Naive thymus-derived CD4-positive, alpha-beta T cell (primary cell): Measurements from ENCODE around the gene TMEM59. TPM values are rescaled to one million over a fixed set of nuclear protein-coding genes. Genes with fewer than 3 reads are reported as not detected.

Experiments
- microRNA-seq: library from miRNA; unstranded; fragments of <30 nt; microRNA quantifications from one replicate; pipeline ENCODE4 v1.2.0, GENCODE V29; 2022; ENCODE audit warnings: borderline microRNAs expressed
- polyA plus RNA-seq, 2 donors: library from polyadenylated mRNA; unstranded; fragments of 300-500 nt; fragmentation: Illumina TruSeq; gene quantifications; one replicate each; pipeline ENCODE4 v1.2.3, GENCODE V29; 2021
- total RNA-seq, 6 experiments: library from RNA in 5 of 6; stranded (reverse) in 5 of 6; gene quantifications; 1 replicate in 5 of 6; 2 replicates in 1 of 6; pipeline ENCODE4 v1.2.3 and lab custom pipeline; 2021 to 2026

TMEM59 gene
- total and polyA plus RNA-seq, 7 experiments from 2014 or later = 127 to 545 (median 185) TPM

Small RNAs within 50 kb of the gene (microRNA-seq; reads per million reads assigned to microRNA genes)
- 6.7 reads per million, percentile 8 among the genes with 10 or more reads in this experiment for gene MIR4781

Other genes starting within 250 kb of the TMEM59 start
- 10 to 100 TPM in 3 of 5 experiments, 1 to 10 TPM in 2; 6.9 to 20.2 (median 13.2) TPM for gene NDC1, start 214.9 kb downstream of the TMEM59 start, total RNA-seq
- gene NDC1, start 214.9 kb downstream of the TMEM59 start, polyA plus RNA-seq = 10 to 100 TPM in 1 of 2 donors, 1 to 10 TPM in 1; 9.7 to 10.8 TPM
- gene YIPF1, start 163.4 kb downstream of the TMEM59 start, total RNA-seq = 10 to 100 TPM; 10.5 to 18.0 (median 16.3) TPM
- gene YIPF1, start 163.4 kb downstream of the TMEM59 start, polyA plus RNA-seq = 10 to 100 TPM; 20.6 to 27.4 TPM
- not detected for gene DIO1, start 159.0 kb downstream of the TMEM59 start, total RNA-seq
- not detected for gene DIO1, start 159.0 kb downstream of the TMEM59 start, polyA plus RNA-seq
- gene IFT25, start 107.5 kb downstream of the TMEM59 start, total RNA-seq = 10 to 100 TPM; 17.5 to 59.9 (median 41.3) TPM
- gene IFT25, start 107.5 kb downstream of the TMEM59 start, polyA plus RNA-seq = 10 to 100 TPM; 38.0 to 53.7 TPM
- 10 to 100 TPM in 1 of 5 experiments, 1 to 10 TPM in 4; 6.2 to 20.3 (median 7.8) TPM for gene LRRC42, start 106.9 kb downstream of the TMEM59 start, total RNA-seq
- gene LRRC42, start 106.9 kb downstream of the TMEM59 start, polyA plus RNA-seq = 10 to 100 TPM in 1 of 2 donors, 1 to 10 TPM in 1; 7.7 to 13.8 TPM
- not detected for gene LDLRAD1, start 35.0 kb downstream of the TMEM59 start, total RNA-seq
- gene LDLRAD1, start 35.0 kb downstream of the TMEM59 start, polyA plus RNA-seq = not detected
- 10 to 100 TPM in 3 of 5 experiments, 1 to 10 TPM in 2; 6.3 to 15.1 (median 12.2) TPM for gene TCEANC2, start 404 bp upstream of the TMEM59 start, total RNA-seq
- 1 to 10 TPM; 7.7 to 9.3 TPM for gene TCEANC2, start 404 bp upstream of the TMEM59 start, polyA plus RNA-seq
- under 1 TPM in 2 of 5 experiments, not detected in 3; 0.22 to 0.30 TPM for gene CDCP2, start 99.8 kb upstream of the TMEM59 start, total RNA-seq
- gene CDCP2, start 99.8 kb upstream of the TMEM59 start, polyA plus RNA-seq = not detected
- gene CYB5RL, start 146.8 kb upstream of the TMEM59 start, total RNA-seq = 10 to 100 TPM in 2 of 5 experiments, 1 to 10 TPM in 3; 5.1 to 13.5 (median 7.1) TPM
- gene CYB5RL, start 146.8 kb upstream of the TMEM59 start, polyA plus RNA-seq = 1 to 10 TPM; 3.4 to 3.6 TPM
- 10 to 100 TPM; 25.4 to 86.7 (median 36.4) TPM for gene MRPL37, start 147.0 kb upstream of the TMEM59 start, total RNA-seq
- gene MRPL37, start 147.0 kb upstream of the TMEM59 start, polyA plus RNA-seq = 10 to 100 TPM; 54.8 to 64.1 TPM